SH-SY5Y (cell line): Measurements from ENCODE around the gene SLC41A1.

Experiments used
- GATA2 ChIP-seq: IDR thresholded peaks from 2 replicates; pipeline ENCODE4 v1.6.1; 2011; ENCODE audit warnings: mild to moderate bottlenecking, low read depth, low read length
- GATA3 ChIP-seq: IDR thresholded peaks from 2 replicates; pipeline ENCODE4 v1.6.1; 2011; ENCODE audit warnings: low read depth, mild to moderate bottlenecking, low read length, moderate library complexity

GRCh38 chr1:205849619-205850355 is 36.8 kb upstream of the SLC41A1 start, which contains the start of gene PM20D1:
- TF ChIP-seq GATA2 = no peak
- no peak for TF ChIP-seq GATA3
